ENCODE measurements around the gene RNASE11.
"Not testable (repeated sequence)": the region's sequence is repeated elsewhere in the genome, so short reads cannot be mapped to it uniquely, and the experiment has no call there.

The RNASE11 gene

GRCh38 chr14:20578325-20578724, 9.5 kb downstream of the RNASE11 start:
- no peak for DNase-seq

GRCh38 chr14:20572382-20572990, 15.3 kb downstream of the RNASE11 start:
- DNase-seq, result not testable (repeated sequence)

DNA sequence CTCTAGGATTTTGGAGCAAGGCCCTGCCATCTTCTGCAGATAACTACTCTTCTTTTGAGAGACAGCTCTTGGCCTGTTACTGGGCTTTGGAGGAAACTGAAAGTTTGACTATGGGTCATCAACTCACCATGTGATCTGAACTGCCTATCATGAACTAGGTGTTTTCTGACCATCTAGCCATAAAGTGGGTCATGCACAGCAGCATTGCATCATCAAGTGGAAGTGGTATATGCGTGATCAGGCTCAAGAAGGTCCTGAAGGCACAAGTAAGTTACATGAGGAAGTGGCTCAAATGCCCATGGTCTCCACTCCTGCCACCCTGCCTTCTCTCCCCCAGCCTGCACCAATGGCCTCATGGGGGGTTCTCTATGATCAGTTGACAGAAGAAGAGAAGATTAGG, 17.1 kb downstream of the RNASE11 start:
- not testable (repeated sequence) for DNase-seq

GRCh38 chr14:20569865-20570264, 17.9 kb downstream of the RNASE11 start:
- DNase-seq, result not testable (repeated sequence)

GRCh38 chr14:20569066-20569465, 18.7 kb downstream of the RNASE11 start:
- no peak for DNase-seq

- no peak for DNase-seq
Measured at GRCh38 chr14:20568393-20568792, 19.4 kb downstream of the RNASE11 start.

GRCh38 chr14:20567199-20567598, 20.6 kb downstream of the RNASE11 start:
- not testable (repeated sequence) for DNase-seq

GRCh38 chr14:20564501-20564997, 23.3 kb downstream of the RNASE11 start:
- DNase-seq, result no peak

- no peak for DNase-seq
Measured at GRCh38 chr14:20563971-20564370, 23.8 kb downstream of the RNASE11 start.

GRCh38 chr14:20560961-20561360, 26.8 kb downstream of the RNASE11 start, which contains the start of gene RNASE9:
TSS of gene RNASE9 (minus strand) at chr14:20561047.
- no peak for DNase-seq

GRCh38 chr14:20559461-20559904, 28.3 kb downstream of the RNASE11 start:
- no peak for DNase-seq

DNA sequence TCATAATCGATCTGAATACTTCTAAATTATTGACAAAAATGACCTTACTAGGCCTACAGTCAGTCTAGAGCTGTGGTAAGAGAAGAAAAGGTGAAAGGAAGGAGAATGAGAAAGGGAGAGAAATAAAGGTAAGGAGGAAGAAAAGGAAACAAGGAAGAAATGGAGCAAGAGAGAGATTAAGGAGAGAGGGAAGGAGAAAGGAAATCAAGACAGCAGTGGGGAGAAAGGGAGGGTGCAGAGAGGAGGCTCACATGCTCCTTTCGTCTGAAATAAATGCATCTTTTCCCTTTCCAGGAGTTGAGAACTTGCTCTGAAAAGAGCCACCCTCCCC, 30.6 kb downstream of the RNASE11 start:
- no peak for DNase-seq

DNA sequence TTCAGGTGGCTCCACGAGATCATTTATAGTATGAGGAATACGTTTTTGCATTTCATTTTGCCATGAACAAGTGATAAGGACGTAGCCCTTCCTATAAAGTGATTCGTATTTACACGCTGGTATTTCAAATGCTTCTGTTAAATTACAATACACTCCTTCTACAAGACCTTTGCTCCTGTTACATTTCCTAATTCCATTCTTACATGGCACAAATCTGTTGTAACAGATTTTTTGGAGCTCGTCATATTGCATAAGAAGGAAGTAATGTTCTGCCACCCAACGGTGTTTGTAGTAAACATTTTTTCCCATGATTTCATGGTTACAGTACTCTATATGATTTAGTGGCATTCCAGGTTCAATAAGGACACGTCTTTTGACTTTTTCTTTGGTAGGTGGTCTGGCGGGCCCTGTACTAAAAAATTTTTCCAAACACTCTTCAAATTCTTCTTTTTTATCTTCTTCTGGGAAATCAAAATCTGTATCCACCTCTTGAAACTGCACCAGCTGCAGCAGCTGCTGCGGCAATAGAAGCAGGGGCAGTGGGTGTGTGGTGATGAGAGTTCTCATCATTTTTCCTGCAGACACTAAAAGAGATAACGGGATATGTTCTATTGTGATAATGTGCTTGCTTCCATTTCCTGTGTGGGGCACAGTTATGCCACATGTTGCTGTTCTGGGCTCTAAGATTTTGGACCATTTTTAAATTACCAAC, 31.1 kb downstream of the RNASE11 start:
- DNase-seq, result no peak

DNA sequence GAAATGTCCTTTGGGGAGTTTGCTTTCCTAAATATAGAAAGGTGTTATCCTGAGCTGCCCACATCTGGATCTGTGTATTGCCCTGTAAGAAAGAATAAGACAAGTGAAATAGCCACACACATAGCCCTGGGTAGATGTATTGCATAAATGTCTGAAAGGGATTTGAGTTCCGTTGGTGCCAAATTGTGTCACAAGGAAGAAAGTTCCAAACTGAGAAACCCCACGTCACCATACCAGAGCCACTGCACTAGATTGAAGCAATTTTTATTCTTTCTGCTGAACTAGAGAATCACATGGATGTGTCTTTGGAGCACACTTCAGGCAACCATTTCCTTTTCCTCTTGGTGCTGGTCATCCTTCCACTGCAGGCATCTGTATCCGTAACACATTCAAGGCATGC, 32.0 kb downstream of the RNASE11 start:
- no peak for DNase-seq

DNA sequence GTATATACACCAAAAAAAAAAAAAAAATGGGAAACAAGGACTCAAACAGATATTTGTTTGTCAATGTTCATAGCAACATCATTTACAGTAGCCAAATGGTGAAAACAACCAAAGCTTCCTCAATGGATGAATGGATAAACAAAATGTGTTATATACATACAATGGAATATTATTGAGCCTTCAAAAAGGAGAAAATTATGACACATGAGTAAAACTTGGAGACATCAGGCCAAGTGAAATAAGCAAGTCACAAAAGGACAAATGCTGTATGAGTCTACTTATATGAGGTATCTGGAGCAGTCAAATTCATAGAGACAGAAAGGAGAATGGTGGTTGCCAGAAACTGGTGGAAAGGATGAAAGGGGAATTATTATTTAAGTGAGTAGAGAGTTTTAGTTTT, 34.8 kb downstream of the RNASE11 start:
- DNase-seq, result no peak

GRCh38 chr14:20551606-20552005, 36.2 kb downstream of the RNASE11 start:
- no peak for DNase-seq

DNA sequence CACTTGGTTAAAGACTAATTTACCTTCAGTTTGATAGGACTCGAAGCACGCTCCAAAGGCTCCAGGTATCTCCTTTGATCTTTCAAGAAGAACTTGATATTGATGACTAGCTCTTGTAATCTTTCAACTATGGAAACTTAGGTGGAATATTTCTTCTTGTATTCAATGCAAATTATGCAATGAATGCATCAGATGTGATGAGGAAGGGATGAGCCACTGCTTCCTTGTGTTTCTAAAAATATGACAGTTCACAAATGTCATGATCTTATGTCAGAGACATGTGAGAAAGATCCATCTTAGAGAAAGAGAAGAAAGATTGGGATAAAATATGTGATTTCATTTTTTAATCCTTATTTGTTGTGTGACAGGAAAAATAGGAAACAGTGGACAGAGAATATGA, 36.9 kb downstream of the RNASE11 start:
- no peak for DNase-seq

DNA sequence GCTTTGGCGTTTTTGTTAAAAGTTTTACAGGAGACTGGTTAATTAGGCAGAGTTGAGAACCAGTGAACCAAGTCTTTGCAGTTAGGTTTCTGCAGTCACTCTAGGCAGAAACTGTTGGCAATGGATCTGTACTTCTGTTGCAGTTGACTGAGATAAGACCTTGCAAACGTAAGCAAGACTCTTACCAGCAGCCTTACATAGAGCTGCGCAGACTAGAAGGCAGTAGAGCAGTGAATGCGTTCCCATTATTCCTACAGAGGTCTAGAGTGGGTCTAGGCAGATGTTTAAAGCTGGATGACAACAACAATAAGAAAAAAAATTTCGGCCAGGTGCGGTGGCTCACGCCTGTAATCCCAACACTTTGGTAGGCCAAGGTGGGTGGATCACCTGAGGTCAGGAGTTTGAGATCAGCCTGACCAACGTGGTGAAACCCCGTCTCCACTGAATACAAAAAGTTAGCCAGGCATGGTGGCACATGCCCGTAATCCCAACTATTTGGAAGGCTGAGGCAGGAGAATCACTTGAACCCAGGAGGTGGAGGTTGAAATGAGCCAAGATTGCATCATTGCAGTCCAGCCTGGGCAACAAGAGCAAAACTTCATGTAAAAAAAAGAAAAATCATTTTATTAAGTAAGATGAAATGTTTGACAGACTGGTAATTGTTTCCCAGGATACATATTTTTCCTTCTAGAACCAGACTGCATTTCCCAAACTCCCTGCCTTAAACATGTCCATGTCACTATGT, 39.2 kb downstream of the RNASE11 start:
- no peak for DNase-seq

DNA sequence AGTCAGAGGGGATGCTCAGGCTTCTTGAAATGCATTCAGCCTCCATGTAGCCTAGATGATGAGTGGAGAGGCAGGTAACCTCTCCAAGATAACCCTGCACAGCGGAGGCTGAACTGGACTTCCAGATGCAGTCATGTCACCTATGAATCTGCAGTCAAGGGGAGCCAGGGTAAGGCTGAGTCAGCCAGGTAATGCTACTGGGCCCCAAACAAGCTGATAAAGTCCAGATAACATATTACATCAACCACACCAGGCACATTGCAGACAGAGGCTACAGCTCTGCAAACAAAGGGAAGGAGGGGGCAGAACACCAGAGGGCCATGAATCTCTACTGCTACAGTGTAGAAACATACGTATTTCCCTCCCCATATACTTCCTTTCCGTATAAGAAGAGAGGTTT, 40.9 kb downstream of the RNASE11 start:
- DNase-seq, result no peak

DNA sequence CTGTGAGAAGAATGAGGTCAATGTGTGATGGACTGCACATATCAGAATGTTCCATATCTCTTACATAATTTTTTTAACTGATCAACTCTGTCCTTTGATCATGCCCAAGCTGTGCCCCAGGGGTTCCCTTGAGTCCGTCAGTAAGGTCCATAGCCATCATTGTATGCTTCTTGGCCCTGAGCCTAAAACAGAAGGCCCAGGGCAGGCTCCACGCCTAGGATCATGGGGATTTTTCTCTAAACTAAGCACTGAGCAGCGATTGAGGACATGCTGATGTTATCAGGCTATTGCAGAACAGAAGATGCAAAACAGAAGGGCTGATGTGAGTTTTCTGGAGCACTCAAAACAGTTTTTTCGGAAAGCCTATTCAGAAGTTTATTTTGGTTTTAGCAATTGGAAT, 47.9 kb downstream of the RNASE11 start:
- no peak for DNase-seq
